ENCODE measurements around the gene TENM3. TPM values are rescaled to one million over a fixed set of nuclear protein-coding genes. Genes with fewer than 3 reads are reported as not detected.

The TENM3 gene
- total RNA-seq, 4 donors from 2014 or later = 19.7 to 47.2 (median 33.0) TPM

- TF ChIP-seq CTCF (IDR thresholded peaks at IDR 0.05) = no peak
- ATAC-seq (ENCODE audit: low FRiP score) (no peak), DNase-seq (ENCODE audit: low spot score) (no peak)
Observed at GRCh38 chr4:182432819-182433218, 189.6 kb downstream of the TENM3 start.

- ATAC-seq (ENCODE audit: low FRiP score) = no peak
- TF ChIP-seq CTCF (IDR thresholded peaks at IDR 0.05) = no peak
- DNase-seq (ENCODE audit: low spot score) = no peak
Observed at GRCh38 chr4:182434720-182435119, 191.5 kb downstream of the TENM3 start.

- TF ChIP-seq CTCF (IDR thresholded peaks at IDR 0.05) = no peak
- no peak for DNase-seq (ENCODE audit: low spot score)
- ATAC-seq (ENCODE audit: low FRiP score) = no peak
Observed at GRCh38 chr4:182435401-182435800, 192.2 kb downstream of the TENM3 start.

GRCh38 chr4:182443070-182443469, 199.9 kb downstream of the TENM3 start:
- ATAC-seq (ENCODE audit: low FRiP score) (no peak), DNase-seq (ENCODE audit: low spot score) (no peak)
- no peak for TF ChIP-seq CTCF (IDR thresholded peaks at IDR 0.05)

- DNase-seq (ENCODE audit: low spot score) (no peak), ATAC-seq (ENCODE audit: low FRiP score) (peak; percentile 19)
- no peak for TF ChIP-seq CTCF (IDR thresholded peaks at IDR 0.05)
Observed at GRCh38 chr4:182447767-182448280, 204.6 kb downstream of the TENM3 start.

- ATAC-seq (ENCODE audit: low FRiP score) = peak; percentile 99
- peak; percentile 59 for DNase-seq (ENCODE audit: low spot score)
- no peak for TF ChIP-seq CTCF (IDR thresholded peaks at IDR 0.05)
Observed at GRCh38 chr4:182448281-182449151, 205.3 kb downstream of the TENM3 start.

All from omental fat pad (tissue), 4 donors.